MM.1S (cell line): ENCODE measurements around the gene DNAJC30.

ENCODE experiments used
- DNase-seq: peaks from one replicate; pipeline ENCODE4 v3.0.0-alpha.2; 2015
- H2AFZ ChIP-seq: fragments of 300-600 bp; sonication (generic); 2 replicates; pipeline ENCODE4 v1.6.0; 2016; ENCODE audit warnings: antibody characterized with exemption, low read length
- H3F3A ChIP-seq: fragments of 300-600 bp; sonication (generic); 2 replicates; pipeline ENCODE4 v1.6.1; 2016; ENCODE audit warnings: mild to moderate bottlenecking, antibody characterized with exemption, low read length, moderate library complexity, mixed read lengths; ENCODE audit not compliant: insufficient read depth
- H3K27ac ChIP-seq: fragments of 300-600 bp; sonication (generic); 2 replicates; pipeline ENCODE4 v1.5.1; 2016; ENCODE audit warnings: mild to moderate bottlenecking, low read length
- H3K27me3 ChIP-seq: fragments of 300-600 bp; sonication (generic); replicated peaks from 2 replicates; pipeline ENCODE4 v1.6.0; 2016; ENCODE audit warnings: low read length; ENCODE audit not compliant: insufficient read depth
- H3K36me3 ChIP-seq: fragments of 300-600 bp; sonication (generic); replicated peaks from 2 replicates; pipeline ENCODE4 v1.6.1; 2016; ENCODE audit warnings: mild to moderate bottlenecking, low read length, mixed read lengths; ENCODE audit not compliant: insufficient read depth
- H3K4me1 ChIP-seq: fragments of 300-600 bp; sonication (generic); 2 replicates; pipeline ENCODE4 v1.6.1; 2016; ENCODE audit warnings: low read length, mixed read lengths
- H3K4me2 ChIP-seq: fragments of 300-600 bp; sonication (generic); 2 replicates; pipeline ENCODE4 v1.6.0; 2016; ENCODE audit warnings: low read depth, low read length
- H3K4me3 ChIP-seq: fragments of 300-600 bp; sonication (generic); 2 replicates; pipeline ENCODE4 v1.5.1; 2016; ENCODE audit warnings: low read length, mixed read lengths
- H3K79me2 ChIP-seq: fragments of 300-600 bp; sonication (generic); 2 replicates; pipeline ENCODE4 v1.6.1; 2016; ENCODE audit warnings: mixed run types, low read length, mixed read lengths
- H3K9ac ChIP-seq: fragments of 300-600 bp; sonication (generic); 2 replicates; pipeline ENCODE4 v1.6.1; 2016; ENCODE audit warnings: low read length, mixed read lengths
- H3K9me2 ChIP-seq: fragments of 300-600 bp; sonication (generic); replicated peaks from 2 replicates; pipeline ENCODE4 v1.6.1; 2016; ENCODE audit warnings: mild to moderate bottlenecking, low read length, mixed read lengths; ENCODE audit not compliant: insufficient read depth
- H3K9me3 ChIP-seq: fragments of 300-600 bp; sonication (generic); replicated peaks from 2 replicates; pipeline ENCODE4 v1.6.1; 2016; ENCODE audit warnings: mild to moderate bottlenecking, low read length, mixed read lengths; ENCODE audit not compliant: insufficient read depth
- H4K20me1 ChIP-seq: fragments of 300-600 bp; sonication (generic); 2 replicates; pipeline ENCODE4 v1.6.1; 2016; ENCODE audit warnings: mild to moderate bottlenecking, low read length, moderate library complexity, mixed read lengths; ENCODE audit not compliant: insufficient read depth
- CTCF ChIP-seq: fragments of 300-600 bp; sonication (generic); IDR thresholded peaks from 2 replicates; pipeline ENCODE4 v1.5.1; 2016; ENCODE audit warnings: antibody characterized with exemption, low read length, mixed read lengths
- EZH2 ChIP-seq: fragments of 300-600 bp; sonication (generic); optimal IDR thresholded peaks from 2 replicates; pipeline ENCODE3; 2017; ENCODE audit warnings: low read depth, mild to moderate bottlenecking, antibody characterized with exemption, low read length, mixed read lengths
- EZH2phosphoT487 ChIP-seq: fragments of 300-600 bp; sonication (generic); IDR thresholded peaks from 2 replicates; pipeline ENCODE4 v1.6.1; 2018; ENCODE audit warnings: antibody characterized with exemption, low read length

DNAJC30 gene

GRCh38 chr7:73728551-73728950 is 45.3 kb upstream of the DNAJC30 start:
- no peaks in the 10 kb centered on the region for H3K36me3 ChIP-seq
- H3K4me2 ChIP-seq, result no peak overlapping the region
- H3K9me3 ChIP-seq, result no peaks in the 10 kb centered on the region
- no peak overlapping the region for H2AFZ ChIP-seq
- no peak overlapping the region for H3K27ac ChIP-seq
- H3K9me2 ChIP-seq, result no peaks in the 10 kb centered on the region
- no peak overlapping the region for H3K9ac ChIP-seq
- no peaks in the 10 kb centered on the region for H3K4me1 ChIP-seq
- no peaks in the 10 kb centered on the region for H3K79me2 ChIP-seq
- H4K20me1 ChIP-seq, result no peaks in the 10 kb centered on the region
- no peak overlapping the region for H3K4me3 ChIP-seq
- no peaks in the 10 kb centered on the region for H3F3A ChIP-seq
- no peak for DNase-seq
- H3K27me3 ChIP-seq, result no peaks in the 10 kb centered on the region; the same call in 1 of the 2 replicates
- TF ChIP-seq EZH2phosphoT487 (no peak), EZH2 (no peak), CTCF (no peak)

GRCh38 chr7:73727952-73728351 is 44.7 kb upstream of the DNAJC30 start:
- Histone ChIP-seq H3K9me2 (no peaks in the 10 kb centered on the region), H2AFZ (no peak overlapping the region), H3K9me3 (no peaks in the 10 kb centered on the region), H3K27me3 (no peaks in the 10 kb centered on the region; the same call in 1 of the 2 replicates), H3K36me3 (no peaks in the 10 kb centered on the region), H3K4me3 (no peak overlapping the region), H3K4me1 (no peaks in the 10 kb centered on the region), H3K4me2 (no peak overlapping the region), H3K9ac (no peak overlapping the region), H4K20me1 (no peaks in the 10 kb centered on the region), H3K27ac (no peak overlapping the region), H3F3A (no peaks in the 10 kb centered on the region), H3K79me2 (no peaks in the 10 kb centered on the region)
- no peak for DNase-seq
- TF ChIP-seq CTCF, result no peak
- TF ChIP-seq EZH2, result no peak
- TF ChIP-seq EZH2phosphoT487, result no peak

- 0 out of 2 replicates have a peak overlapping the region, but pooled peaks have one; percentile 27 for H2AFZ ChIP-seq
- no peaks in the 10 kb centered on the region for H4K20me1 ChIP-seq
- H3K4me3 ChIP-seq, result no peak overlapping the region
- peaks cover 3% of the 10 kb centered on the region for H3K27me3 ChIP-seq
- no peaks in the 10 kb centered on the region for H3K9me3 ChIP-seq
- H3K36me3 ChIP-seq, result no peaks in the 10 kb centered on the region
- DNase-seq, result no peak
- no peaks in the 10 kb centered on the region for H3F3A ChIP-seq
- no peak overlapping the region for H3K4me2 ChIP-seq
- H3K27ac ChIP-seq, result no peak overlapping the region
- H3K9me2 ChIP-seq, result no peaks in the 10 kb centered on the region
- H3K79me2 ChIP-seq, result no peaks in the 10 kb centered on the region
- no peak for TF ChIP-seq EZH2
- TF ChIP-seq CTCF, result no peak
- TF ChIP-seq EZH2phosphoT487, result no peak
- H3K9ac ChIP-seq, result no peak overlapping the region
- no peaks in the 10 kb centered on the region for H3K4me1 ChIP-seq
Measured at GRCh38 chr7:73726083-73726466, 42.8 kb upstream of the DNAJC30 start.
